Left hindlimb (tissue), 1 donor: ENCODE measurements around the gene SPA17.

Experiments
- DNase-seq: peaks from one replicate; pipeline ENCODE4 v3.0.0-alpha.2; 2018

SPA17 gene

GRCh38 chr11:124663861-124664260 is 9.8 kb upstream of the SPA17 start:
- no peak for DNase-seq

GRCh38 chr11:124667601-124668000 is 6.1 kb upstream of the SPA17 start:
- DNase-seq = no peak

GRCh38 chr11:124669193-124669592 is 4.5 kb upstream of the SPA17 start:
- DNase-seq = no peak

- DNase-seq = no peak
Observed at GRCh38 chr11:124670732-124671131, 3.0 kb upstream of the SPA17 start.

GRCh38 chr11:124672536-124673215 is 1.0 kb upstream of the SPA17 start:
- DNase-seq = no peak

GRCh38 chr11:124674168-124674517 is 439 bp downstream of the SPA17 start:
- no peak for DNase-seq

- DNase-seq = no peak
Observed at GRCh38 chr11:124674571-124674970, 867 bp downstream of the SPA17 start.

GRCh38 chr11:124676386-124676785 is 2.7 kb downstream of the SPA17 start:
- DNase-seq = no peak

- DNase-seq = no peak
Observed at GRCh38 chr11:124678416-124678815, 4.7 kb downstream of the SPA17 start.

GRCh38 chr11:124681421-124681820 is 7.7 kb downstream of the SPA17 start:
- no peak for DNase-seq

GRCh38 chr11:124682443-124682842 is 8.7 kb downstream of the SPA17 start:
- DNase-seq = no peak

GRCh38 chr11:124693142-124693541 is 19.4 kb downstream of the SPA17 start:
- DNase-seq = no peak

GRCh38 chr11:124699547-124699946 is 25.8 kb downstream of the SPA17 start:
- no peak for DNase-seq

GRCh38 chr11:124700028-124700427 is 26.3 kb downstream of the SPA17 start:
- DNase-seq = no peak

GRCh38 chr11:124707829-124708228 is 34.1 kb downstream of the SPA17 start:
- no peak for DNase-seq

- DNase-seq = no peak
Observed at GRCh38 chr11:124712392-124712791, 38.7 kb downstream of the SPA17 start.

GRCh38 chr11:124716591-124716990 is 42.9 kb downstream of the SPA17 start:
- DNase-seq = no peak

- DNase-seq = no peak
Observed at GRCh38 chr11:124717421-124717785, 43.7 kb downstream of the SPA17 start.

- DNase-seq = no peak
Observed at GRCh38 chr11:124717786-124718651, 44.3 kb downstream of the SPA17 start.

GRCh38 chr11:124718801-124719200 is 45.1 kb downstream of the SPA17 start:
- no peak for DNase-seq

- DNase-seq = no peak
Observed at GRCh38 chr11:124719534-124719933, 45.8 kb downstream of the SPA17 start.

GRCh38 chr11:124722176-124722575 is 48.5 kb downstream of the SPA17 start:
- no peak for DNase-seq

GRCh38 chr11:124724979-124725718 is 51.4 kb downstream of the SPA17 start:
- DNase-seq = no peak

- no peak for DNase-seq
Observed at GRCh38 chr11:124725719-124726105, 52.0 kb downstream of the SPA17 start.
